Right cardiac atrium (tissue), 5 donors: ENCODE results near the gene NTN4. TPM values are rescaled to one million over a fixed set of nuclear protein-coding genes. Genes with fewer than 3 reads are reported as not detected.
"Not testable (repeated sequence)": the region's sequence is repeated elsewhere in the genome, so short reads cannot be mapped to it uniquely, and the experiment has no call there.

ENCODE experiments used
- ATAC-seq, 2 donors: fragments of 200-7000 bp; cut with Tn5 transposase; one replicate each; pipeline versions ENCODE4 v1.8.0 to v1.9.1; 2020; ENCODE audit warnings: moderate library complexity in 2 of 2, mild to moderate bottlenecking in 1 of 2
- DNase-seq, 3 donors: peaks; one replicate each; pipeline ENCODE4 v3.0.0-alpha.2; 2020
- H3K27ac ChIP-seq: one replicate; pipeline ENCODE4 v1.5.1; 2013; ENCODE audit warnings: mild to moderate bottlenecking, low read length, control low read depth, moderate library complexity
- H3K27me3 ChIP-seq: one replicate; pipeline ENCODE4 v1.6.1; 2013; ENCODE audit not compliant: control insufficient read depth, insufficient read depth
- H3K4me1 ChIP-seq: one replicate; pipeline ENCODE4 v1.6.1; 2013; ENCODE audit warnings: low read length; ENCODE audit not compliant: control insufficient read depth, insufficient read depth
- H3K4me3 ChIP-seq: one replicate; pipeline ENCODE4 v1.5.1; 2013; ENCODE audit warnings: low read length, control low read depth
- H3K9me3 ChIP-seq: one replicate; pipeline ENCODE4 v1.6.1; 2013; ENCODE audit warnings: low read length; ENCODE audit not compliant: control insufficient read depth
- WGBS: extraction: QIAGEN DNeasy Blood & Tissue Kit; methylation state at CpG from one replicate; pipeline ENCODE4 v1.1.7; 2013; 5-methylcytosine and 5-hydroxymethylcytosine counted together
- intact Hi-C, 4 donors: fragments of 100-400 bp; cut with DNase I; formaldehyde crosslinking; loops; one replicate each; pipeline versions ENCODE4 v1.11.0 to v1.14.0; 2022 to 2023
- polyA plus RNA-seq: library from polyadenylated mRNA; stranded (reverse); fragments of 200-250 nt; gene quantifications from one replicate; pipeline ENCODE4 v1.2.3, GENCODE V29; 2013
- total RNA-seq, 4 donors: library from RNA; stranded (reverse); fragmentation: NEBNext Ultra II Directional; extraction: Animal tissue kit (Norgen Biotek cat#: 25700); gene quantifications; one replicate each; pipeline ENCODE4 v1.2.1, GENCODE V29; 2021
- donor health status: healthy with polysubstance abuse.
- donor health status: DM: no; HTN: yes; CAD: no.
- donor health status: DM: no; HTN: no; CAD: no.
- donor health status: DM: no; HTN: yes; CAD: no; lungs with severe emphysema.
- donor health status: DM: yes; HTN: yes; CAD: no.

Gene NTN4
- total and polyA plus RNA-seq, 5 donors: 62.9 to 111 (median 96.1) TPM

DNA sequence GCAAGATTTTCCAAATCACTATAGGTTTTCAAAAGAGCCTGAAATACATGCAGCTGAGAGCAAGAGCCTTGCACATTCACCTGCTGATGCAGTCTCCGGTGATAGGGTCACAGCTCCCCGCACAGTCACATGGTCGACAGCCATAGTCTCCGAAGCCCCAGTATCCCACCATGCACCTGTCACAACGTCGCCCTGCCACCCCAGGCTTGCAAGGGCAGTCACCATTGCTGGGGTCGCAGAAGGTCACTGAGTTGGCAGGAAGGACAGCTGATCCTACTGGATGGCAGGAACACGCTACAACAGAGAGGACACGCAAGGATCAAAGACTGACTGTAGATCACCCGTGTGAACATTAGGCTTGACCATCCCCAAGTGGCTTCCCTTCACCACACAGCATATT, 107.1 kb downstream of the NTN4 start:
- Histone ChIP-seq H3K9me3 (no peaks in the 10 kb centered on the region), H3K4me3 (no peak overlapping the region), H3K27ac (no peak overlapping the region), H3K4me1 (no peaks in the 10 kb centered on the region), H3K27me3 (no peaks in the 10 kb centered on the region)
- intact Hi-C loops: no loop called here
- DNase-seq (no peak), ATAC-seq (no peak)
- WGBS: 85% methylated on average over 10 of the region's 10 CpGs

GRCh38 chr12:95681210-95681765, 109.3 kb downstream of the NTN4 start:
- Histone ChIP-seq H3K9me3 (no peaks in the 10 kb centered on the region), H3K27ac (no peak overlapping the region), H3K4me3 (no peak overlapping the region), H3K4me1 (no peaks in the 10 kb centered on the region), H3K27me3 (no peaks in the 10 kb centered on the region)
- no peak for DNase-seq
- intact Hi-C loops: no loop called here
- 96% methylated on average over 4 of the region's 4 CpGs for WGBS
- no peak for ATAC-seq

- Histone ChIP-seq H3K9me3 (no peaks in the 10 kb centered on the region), H3K4me3 (no peak overlapping the region), H3K27ac (no peak overlapping the region), H3K4me1 (no peaks in the 10 kb centered on the region), H3K27me3 (no peaks in the 10 kb centered on the region)
- DNase-seq (no peak), ATAC-seq (no peak)
- intact Hi-C loops: no loop called here
- 96% methylated on average over 1 of the region's 1 CpG for WGBS
These were observed 111.9 kb downstream of the NTN4 start for GRCh38 chr12:95678684-95679083.

DNA sequence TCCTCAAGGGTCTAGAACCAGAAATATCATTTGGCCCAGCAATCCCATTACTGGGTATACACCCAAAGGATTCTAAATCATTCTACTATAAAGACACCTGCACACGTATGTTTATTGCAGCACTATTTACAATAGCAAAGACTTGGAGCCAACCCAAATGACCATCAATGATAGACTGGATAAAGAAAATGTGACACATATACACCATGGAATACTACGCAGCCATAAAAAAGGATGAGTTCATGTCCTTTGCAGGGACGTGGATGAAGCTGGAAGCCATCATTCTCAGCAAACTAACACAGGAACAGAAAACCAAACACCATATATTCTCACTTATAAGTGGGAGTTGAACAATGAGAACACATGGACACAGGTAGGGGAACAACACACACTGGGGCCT, 112.8 kb downstream of the NTN4 start:
- intact Hi-C loops, ATAC-seq, H3K9me3 ChIP-seq, H3K4me1 ChIP-seq, H3K4me3 ChIP-seq, H3K27ac ChIP-seq, DNase-seq, H3K27me3 ChIP-seq: not testable (repeated sequence)
- WGBS: 97% methylated on average over 3 of the region's 3 CpGs

DNA sequence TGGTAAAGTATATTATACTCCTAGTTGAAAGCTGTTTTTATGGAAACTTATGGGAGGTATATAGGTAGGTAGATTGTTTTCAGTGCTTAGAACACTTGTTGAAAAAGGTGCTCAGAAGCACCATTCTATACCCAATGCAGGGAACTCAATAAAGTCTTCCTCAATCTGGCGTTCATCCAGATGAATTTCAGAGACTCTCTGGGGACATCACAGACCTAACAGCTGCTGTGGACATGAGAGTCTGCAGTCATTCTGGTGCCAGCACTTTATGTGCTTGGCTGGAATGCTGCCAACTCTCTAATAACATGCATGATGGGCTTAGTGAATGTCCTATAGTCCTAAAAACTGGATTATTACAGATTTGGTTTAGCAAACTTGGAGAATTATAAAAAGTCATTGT, 115.9 kb downstream of the NTN4 start:
- WGBS: 22% methylated on average over 1 of the region's 1 CpG
- H3K27ac ChIP-seq: no peak overlapping the region
- no peak for DNase-seq

DNA sequence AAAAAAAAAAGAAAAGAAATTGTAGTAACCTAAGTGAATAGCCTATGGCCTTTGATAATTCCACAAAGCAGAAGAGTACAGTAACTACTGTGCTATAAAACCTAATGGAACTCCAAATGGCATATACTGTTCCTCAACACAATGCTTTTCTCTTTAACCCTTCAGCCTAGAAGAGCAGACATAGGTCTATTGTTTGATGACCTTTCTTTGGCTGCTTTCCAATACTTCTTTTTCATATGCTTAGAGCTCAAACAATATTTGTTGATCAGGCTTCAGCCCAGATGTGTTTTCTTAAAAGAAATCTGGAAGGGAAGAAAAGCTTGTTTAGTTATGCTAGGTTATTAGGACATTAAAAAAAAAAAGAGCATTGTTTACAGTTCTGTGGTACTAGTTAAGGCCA, 116.4 kb downstream of the NTN4 start:
- no peak overlapping the region for H3K27ac ChIP-seq
- ATAC-seq (no peak), DNase-seq (no peak)
- H3K4me3 ChIP-seq: no peak overlapping the region
- no peaks in the 10 kb centered on the region for H3K27me3 ChIP-seq
- no peaks in the 10 kb centered on the region for H3K9me3 ChIP-seq
- intact Hi-C loops: no loop called here
- no peaks in the 10 kb centered on the region for H3K4me1 ChIP-seq

More for the DNA sequence above, 115.9 kb downstream of the NTN4 start:
- Histone ChIP-seq H3K4me3 (no peak overlapping the region), H3K4me1 (no peaks in the 10 kb centered on the region), H3K9me3 (no peaks in the 10 kb centered on the region), H3K27me3 (no peaks in the 10 kb centered on the region)
- peak in 1 of 2 donors; percentile 47 for ATAC-seq
- intact Hi-C loops: no loop called here

- WGBS: 86% methylated on average over 2 of the region's 2 CpGs
- no peak for ATAC-seq
These were observed 117.0 kb downstream of the NTN4 start for GRCh38 chr12:95673576-95673975.

DNA sequence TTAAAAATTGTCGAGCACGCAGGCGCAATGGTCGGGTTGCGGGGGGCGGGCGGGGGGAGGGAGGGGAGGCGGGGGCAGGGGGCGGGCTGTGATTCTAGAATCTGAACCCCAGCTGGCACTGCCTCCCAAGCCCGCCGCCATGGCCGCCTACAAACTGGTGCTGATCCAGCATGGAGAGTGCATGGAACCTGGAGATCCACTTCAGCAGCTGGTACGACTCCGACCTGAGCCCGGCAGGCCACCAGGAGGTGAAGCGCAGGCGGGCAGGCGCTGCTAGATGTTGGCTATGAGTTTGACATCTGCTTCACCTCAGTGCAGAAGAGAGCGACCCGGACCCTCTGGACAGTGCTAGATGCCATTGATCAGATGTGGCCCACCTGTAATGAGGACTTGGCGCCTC, 118.4 kb downstream of the NTN4 start:
- Histone ChIP-seq H3K4me3 (no peak overlapping the region), H3K9me3 (no peaks in the 10 kb centered on the region), H3K27me3 (no peaks in the 10 kb centered on the region), H3K27ac (no peak overlapping the region), H3K4me1 (no peaks in the 10 kb centered on the region)
- DNase-seq (no peak), ATAC-seq (no peak)
- 98% methylated on average over 21 of the region's 21 CpGs for WGBS
- intact Hi-C loops: no loop called here

More at GRCh38 chr12:95673576-95673975, 117.0 kb downstream of the NTN4 start:
- no peak for DNase-seq
- H3K4me1 ChIP-seq: no peaks in the 10 kb centered on the region
- no peaks in the 10 kb centered on the region for H3K9me3 ChIP-seq
- H3K4me3 ChIP-seq: no peak overlapping the region
- intact Hi-C loops: no loop called here
- no peaks in the 10 kb centered on the region for H3K27me3 ChIP-seq
- no peak overlapping the region for H3K27ac ChIP-seq

DNA sequence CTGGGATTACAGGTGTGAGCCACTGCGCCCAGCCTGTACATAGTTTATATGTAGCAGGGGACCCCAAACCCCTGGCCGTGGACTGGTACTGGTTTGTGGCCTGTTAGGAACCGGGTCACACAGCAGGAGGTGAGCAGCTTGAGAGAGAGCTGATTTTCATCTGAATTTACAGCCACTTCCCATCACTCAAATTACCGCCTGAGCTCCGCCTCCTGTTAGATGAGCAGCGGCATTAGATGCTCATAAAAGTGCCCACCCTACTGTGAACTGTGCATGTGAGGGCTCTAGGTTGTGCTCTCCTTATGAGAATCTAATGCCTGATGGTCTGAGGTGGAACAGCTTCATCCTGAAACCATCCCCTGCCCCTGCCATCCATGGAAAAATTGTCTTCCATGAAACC, 119.3 kb downstream of the NTN4 start:
- Histone ChIP-seq H3K27ac (no peak overlapping the region), H3K27me3 (no peaks in the 10 kb centered on the region), H3K9me3 (no peaks in the 10 kb centered on the region), H3K4me1 (no peaks in the 10 kb centered on the region), H3K4me3 (no peak overlapping the region)
- ATAC-seq: no peak
- intact Hi-C loops: no loop called here
- DNase-seq: no peak
- WGBS: 90% methylated on average over 6 of the region's 6 CpGs

DNA sequence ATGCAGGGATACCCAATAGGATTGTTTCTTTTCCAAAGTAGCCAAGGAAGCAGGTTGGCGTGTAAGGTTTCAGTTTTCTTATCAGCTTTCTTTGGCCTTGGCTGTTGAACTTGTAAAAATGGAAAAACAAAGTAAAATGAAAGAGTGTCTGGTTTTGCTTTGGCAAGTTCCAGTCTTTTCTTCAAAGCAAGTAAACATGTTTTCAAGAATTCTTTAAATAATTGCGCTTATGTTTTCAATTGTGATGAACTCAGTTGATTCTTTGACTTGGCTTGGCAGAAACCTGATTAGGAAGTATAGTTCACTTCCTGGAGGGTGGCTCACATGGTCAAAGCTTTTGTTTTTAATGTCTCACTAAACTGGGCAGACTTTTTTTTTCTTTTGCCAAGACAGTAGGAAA, 127.0 kb downstream of the NTN4 start:
- 48% methylated on average over 2 of the region's 2 CpGs for WGBS
- DNase-seq: no peak
- H3K9me3 ChIP-seq: no peaks in the 10 kb centered on the region
- no peaks in the 10 kb centered on the region for H3K4me1 ChIP-seq
- H3K4me3 ChIP-seq: no peak overlapping the region
- intact Hi-C loops: no loop called here
- no peak overlapping the region for H3K27ac ChIP-seq
- H3K27me3 ChIP-seq: no peaks in the 10 kb centered on the region
- ATAC-seq: peak; percentile 57 to 81

GRCh38 chr12:95661360-95661759, 129.2 kb downstream of the NTN4 start:
- Histone ChIP-seq H3K27ac (no peak overlapping the region), H3K4me1 (no peaks in the 10 kb centered on the region), H3K27me3 (no peaks in the 10 kb centered on the region), H3K9me3 (no peaks in the 10 kb centered on the region), H3K4me3 (no peak overlapping the region)
- no peak for ATAC-seq
- DNase-seq: no peak
- 96% methylated on average over 1 of the region's 1 CpG for WGBS
- intact Hi-C loops: no loop called here

DNA sequence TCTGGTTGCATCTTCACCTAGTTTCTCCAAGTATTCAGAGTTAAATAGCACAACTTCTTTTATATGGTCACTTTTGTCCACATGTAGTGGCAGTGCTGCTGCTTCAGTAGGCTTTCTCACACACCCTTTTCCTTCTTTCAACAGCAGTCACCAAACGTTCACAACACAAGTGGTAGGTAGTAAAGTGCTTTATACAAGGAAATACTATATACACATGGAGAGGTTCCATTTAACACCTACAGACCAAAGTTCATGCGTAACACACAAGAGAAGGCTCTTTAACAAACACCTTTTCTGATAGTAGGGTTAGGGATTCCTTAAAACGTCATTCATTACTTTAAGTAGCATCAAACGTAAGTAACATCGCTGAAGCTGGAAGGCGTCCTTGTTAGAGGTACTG, 132.2 kb downstream of the NTN4 start:
- intact Hi-C loops: no loop called here
- Histone ChIP-seq H3K9me3 (no peaks in the 10 kb centered on the region), H3K27ac (no peak overlapping the region), H3K4me3 (no peak overlapping the region), H3K4me1 (no peaks in the 10 kb centered on the region), H3K27me3 (no peaks in the 10 kb centered on the region)
- ATAC-seq (no peak), DNase-seq (no peak)
- 53% methylated on average over 6 of the region's 6 CpGs for WGBS
